LoVo (cell line): ENCODE measurements around the gene PLEKHG5.

ENCODE experiments used
- DNase-seq: peaks from one replicate; pipeline ENCODE4 v3.0.0-alpha.2; 2016; ENCODE audit warnings: low spot score

Gene PLEKHG5

DNA sequence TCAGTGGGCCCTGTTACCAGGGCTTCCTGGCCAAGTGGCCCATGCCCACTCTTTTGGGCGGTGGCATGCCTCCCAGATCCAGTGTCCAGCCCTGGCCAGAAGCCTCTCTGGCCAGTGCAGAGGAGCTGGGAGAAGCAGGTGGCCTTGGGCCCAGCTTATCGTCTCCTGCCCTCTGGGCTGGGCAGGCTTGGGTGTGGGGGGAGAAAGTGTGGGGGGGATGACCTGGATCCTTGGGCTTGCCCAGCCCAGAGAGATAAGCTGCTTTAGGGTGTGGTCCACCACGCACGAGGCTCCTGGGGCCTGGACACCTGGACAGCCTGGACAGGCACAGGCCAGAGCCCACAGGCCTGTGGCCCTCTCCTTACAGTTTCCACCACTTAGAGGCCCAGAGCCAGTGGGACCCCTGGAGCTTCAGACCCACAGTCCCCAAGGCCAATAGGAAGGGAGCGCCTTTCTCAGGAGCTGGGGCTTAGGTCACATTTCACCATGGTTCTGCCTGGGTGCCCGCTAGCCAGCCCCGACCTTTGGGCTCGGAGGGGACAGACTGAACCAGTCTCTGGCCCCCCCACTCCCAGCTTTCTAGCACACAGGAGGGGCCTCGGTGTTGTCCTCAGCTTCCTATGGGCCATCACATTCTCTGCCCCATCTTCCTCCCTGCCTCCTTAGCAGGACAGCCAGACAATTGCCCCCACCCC lies 65.0 kb downstream of the PLEKHG5 start:
- no peak for DNase-seq

DNA sequence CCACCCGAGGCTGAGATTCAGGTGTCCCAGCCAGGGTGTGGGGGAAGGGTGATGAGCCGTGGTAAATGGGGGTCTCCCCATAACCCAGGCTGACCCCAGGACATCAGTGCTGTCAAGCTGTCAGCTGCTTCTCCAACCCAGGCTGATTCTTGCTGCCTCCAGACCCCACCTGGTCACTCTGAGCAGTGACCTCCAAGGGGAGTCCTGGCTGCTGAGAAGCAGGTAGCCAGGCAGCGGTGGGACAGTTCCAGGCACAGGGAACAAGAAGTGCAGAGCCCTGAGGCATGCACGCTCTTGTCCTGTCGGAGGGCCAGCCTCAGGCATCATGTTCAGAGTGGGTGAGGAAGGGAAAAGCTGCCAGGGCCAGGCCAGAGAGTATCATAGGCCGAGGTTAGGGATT lies 65.8 kb downstream of the PLEKHG5 start:
- DNase-seq: no peak

DNA sequence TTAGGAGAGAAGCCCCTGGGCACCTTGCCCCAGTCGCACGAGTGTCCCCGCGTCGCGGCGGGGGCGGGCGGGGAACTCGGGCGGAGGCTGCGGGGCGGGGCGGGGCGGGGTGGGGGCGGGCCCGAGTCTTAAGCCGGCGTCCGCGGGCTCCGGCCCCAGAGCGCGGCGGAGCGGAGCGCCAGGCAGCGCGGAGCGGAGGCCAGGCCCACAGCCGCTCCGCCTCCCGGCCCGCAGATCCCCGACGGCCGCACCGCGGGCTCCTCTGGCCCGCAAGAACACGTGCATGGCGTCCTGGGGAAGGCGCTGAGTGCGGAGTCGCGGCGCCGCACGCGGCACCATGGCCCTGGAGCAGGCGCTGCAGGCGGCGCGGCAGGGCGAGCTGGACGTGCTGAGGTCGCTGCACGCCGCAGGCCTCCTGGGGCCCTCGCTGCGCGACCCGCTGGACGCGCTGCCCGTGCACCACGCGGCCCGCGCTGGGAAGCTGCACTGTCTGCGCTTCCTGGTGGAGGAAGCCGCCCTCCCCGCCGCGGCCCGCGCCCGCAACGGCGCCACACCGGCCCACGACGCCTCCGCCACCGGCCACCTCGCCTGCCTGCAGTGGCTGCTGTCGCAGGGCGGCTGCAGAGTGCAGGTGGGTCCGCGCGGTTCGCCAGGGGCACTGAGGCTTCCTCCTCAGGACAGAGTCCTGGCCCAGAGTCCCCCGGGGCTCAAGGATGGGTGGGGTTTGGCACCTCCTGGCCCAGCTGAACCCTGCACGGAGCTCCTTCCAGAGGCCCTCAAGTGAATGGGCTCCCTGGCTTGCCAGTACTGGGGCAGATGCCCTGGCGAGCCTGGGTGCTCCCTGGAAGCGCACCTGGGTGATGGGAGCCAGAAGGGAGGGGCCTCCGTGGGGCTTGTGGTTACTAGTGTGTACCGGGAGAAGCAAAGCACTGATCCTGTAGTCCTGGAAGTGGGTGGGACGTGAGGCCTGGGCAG lies 66.6 kb downstream of the PLEKHG5 start, which contains the start of gene ESPN:
Gene ESPN (plus strand): TSS at position 158 of the 975 bp plus-strand sequence. CDS start 180 bp downstream, at position 338.
- DNase-seq: no peak

DNA sequence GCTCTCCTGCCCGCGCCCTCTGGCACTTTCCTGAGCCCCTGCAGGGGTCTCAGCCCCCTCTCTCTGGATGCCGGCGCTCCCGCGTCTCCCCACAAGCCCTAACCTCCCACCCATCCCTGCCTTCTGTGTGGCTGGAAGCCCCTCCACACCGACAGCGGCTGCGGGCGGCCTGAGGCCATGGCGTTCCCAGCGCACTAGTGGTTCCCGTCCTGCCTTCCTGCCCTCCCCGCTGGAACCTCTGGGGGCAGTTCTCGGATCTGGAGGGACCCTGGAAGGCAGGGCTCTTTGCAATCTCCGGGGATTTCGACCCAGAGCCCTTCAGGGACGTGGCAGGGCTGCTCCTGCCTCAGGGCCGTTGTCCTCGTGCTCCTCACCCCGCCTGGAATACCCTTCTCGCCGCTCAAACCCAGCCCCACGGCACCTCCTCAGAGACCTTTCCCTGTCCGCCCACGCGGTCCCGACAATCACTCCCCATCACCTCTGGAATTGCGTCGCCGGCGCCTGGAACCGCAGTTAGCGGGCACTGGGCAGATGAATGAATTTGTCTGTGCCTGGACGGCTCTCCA lies 67.4 kb downstream of the PLEKHG5 start:
- DNase-seq: no peak

DNA sequence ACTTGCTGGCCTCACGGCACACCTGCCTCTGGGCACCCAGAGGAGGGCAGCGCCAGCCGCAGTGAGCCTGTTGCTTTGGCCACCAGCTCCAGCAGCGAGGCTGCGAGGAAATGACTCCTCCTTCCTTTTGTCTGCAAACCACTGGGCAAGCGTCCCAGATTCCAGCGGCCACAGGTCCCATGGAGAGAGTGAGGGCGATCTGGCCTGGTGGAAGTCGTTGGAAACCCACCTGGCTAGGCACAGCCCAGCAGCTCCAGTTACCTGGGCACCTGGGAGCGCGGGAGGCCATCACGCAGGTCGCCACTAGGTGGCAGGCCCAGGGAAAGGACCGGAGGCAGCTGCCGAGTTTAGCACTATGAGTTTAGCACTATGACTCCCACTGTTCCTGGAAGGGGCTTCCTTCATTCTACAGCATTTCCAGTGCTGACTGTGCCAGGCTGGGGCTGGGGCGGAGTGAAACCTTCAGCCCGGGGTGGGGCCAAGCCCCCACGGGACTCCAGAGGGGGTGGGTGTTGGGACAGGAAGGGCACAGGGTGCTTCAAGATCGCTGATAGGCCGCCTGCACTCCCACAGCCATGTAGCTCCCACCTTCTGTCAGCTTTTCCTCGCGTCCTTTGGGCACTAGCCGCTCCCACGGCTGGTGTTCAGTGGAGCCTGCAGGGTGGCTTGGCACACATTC lies 68.0 kb downstream of the PLEKHG5 start:
- peak; percentile 82 for DNase-seq

DNA sequence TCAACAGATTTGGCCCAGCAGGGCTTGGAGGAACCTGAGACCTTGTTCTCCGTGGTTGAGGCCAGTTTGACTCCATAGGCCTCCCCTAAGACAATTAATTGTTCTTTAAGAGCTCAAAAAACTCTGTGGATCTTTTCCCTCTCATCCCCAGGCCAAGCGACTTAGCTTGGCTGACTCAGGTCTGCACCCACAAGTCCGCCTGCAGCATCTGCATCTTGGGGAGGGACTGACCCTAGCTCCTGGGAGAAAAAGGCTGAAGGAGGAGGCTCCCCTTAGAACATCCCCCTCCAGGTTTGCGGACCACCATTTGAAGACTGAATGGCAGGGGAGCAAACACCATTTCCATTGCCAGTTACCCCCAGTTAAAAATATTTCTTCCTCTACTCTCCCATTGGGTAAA lies 70.2 kb downstream of the PLEKHG5 start:
- no peak for DNase-seq

DNA sequence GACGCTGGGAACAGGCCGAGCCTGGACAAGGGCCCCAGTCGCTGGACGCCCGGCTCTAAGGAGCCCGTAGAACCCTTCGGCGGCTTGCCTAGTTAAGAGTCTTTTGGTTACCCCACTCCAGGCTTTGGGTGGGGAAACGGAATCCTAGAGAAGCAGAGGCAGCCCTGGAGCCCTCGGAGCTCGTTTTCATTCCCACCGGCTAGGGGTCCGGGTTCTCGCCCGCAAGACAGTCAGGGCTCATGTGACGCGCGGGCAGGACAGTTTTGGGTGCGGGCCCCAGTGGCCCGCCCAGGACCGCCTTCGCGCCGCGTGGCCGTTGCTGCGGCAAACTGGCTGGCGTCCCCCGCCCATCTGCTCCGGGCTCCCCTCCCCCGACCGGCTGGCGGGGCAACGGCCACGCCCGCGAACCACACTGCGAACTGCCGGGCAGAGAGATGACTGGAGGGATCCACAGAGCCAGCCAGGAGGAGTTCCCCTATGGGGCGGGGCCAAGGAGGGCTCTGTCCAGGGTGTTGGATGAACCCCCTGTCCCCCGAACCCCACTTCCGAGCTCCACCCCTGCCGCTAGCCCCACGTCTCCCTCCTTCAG lies 70.9 kb downstream of the PLEKHG5 start:
- DNase-seq: no peak

DNA sequence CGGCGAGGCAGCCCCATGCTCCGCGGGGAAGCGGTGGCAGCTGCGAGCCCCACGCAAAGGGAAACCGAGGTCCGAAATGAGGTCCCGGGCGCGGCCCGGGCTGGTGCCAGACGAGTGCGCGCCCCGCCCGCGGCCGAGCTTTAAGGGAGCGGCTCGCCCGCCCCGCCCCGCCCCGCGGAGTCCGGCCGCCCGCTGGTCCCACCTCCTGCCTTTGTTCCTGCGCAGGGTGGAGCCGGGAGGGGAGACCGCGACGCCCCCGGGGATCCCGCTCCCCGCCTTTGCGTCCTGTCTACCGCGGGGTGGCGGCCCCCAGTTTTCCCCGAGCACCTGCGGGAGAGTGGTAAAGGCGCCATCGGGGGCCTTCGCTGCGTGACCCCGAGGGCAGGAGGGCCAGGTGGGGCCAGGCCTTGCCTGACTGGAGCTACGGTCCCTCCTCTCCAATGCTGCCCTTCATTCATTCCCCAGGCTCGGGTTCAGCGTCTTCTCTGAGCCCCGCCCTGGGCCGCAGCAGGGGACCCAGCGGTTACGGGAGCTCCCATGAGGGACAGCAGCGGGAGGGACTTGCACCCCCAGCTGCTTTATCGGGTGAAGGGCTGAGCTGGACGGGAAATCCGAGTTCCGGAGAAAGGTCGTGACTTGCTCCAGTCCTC lies 71.5 kb downstream of the PLEKHG5 start, which contains the start of gene HES2:
Gene HES2 (minus strand): TSS at position 116 of the 650 bp plus-strand sequence. CDS start 99 bp downstream, at position 17.
- DNase-seq: peak; percentile 71

DNA sequence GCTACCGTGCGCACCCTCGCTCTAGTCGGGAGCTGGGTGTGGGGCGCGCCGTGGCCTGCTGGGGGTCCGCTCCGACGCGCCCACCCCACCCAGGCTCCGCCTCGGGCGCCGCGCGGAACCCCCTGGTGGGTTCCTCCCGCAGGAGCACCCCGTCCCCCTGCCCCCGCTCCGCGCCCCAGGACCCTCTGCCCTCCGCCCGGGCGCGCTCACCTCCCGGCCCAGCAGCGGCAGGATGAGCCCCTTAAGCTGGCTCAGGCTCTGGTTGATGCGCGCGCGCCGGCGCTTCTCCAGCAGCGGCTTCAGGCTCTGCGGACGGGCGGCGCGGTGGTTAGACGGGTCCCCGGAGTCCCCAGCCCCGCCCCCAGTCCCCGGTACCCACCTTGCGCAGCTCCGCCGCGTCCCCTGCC lies 72.1 kb downstream of the PLEKHG5 start:
- DNase-seq: no peak

DNA sequence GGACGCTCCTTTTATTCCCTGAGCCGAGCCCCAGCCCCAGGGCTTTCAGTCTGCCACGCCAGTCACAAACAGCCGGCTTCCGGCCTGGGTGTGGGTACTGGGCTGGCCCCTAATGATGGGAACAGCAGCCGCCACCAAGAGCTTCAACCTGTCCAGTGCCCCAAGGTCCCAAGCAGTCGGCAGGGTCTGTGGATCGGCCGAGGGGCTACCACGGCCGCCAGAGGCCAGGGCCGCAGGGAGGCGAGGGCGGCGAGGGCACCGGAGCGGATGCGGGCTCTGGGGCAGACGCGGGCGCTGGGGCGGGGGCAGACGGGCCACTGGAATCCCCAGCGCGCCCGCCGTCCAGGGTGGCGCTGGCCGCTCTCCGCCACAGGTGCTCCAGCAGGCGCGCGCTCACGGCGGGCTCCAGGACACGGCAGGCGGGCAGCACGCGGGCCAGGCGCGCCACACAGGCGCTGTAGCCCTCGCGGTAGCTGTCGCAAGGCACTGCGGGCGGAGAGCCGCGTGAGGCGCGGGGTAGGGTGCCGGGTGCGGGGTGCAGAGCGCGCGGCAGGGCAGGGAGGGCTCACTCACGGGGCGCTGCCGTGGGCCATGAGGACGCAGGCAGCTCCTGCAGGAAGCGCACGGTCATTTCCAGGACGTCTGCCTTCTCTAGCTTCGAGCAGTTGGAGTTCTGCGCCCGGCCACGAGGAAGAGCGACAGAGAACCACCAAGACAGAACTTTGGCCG lies 72.6 kb downstream of the PLEKHG5 start:
- DNase-seq: no peak

DNA sequence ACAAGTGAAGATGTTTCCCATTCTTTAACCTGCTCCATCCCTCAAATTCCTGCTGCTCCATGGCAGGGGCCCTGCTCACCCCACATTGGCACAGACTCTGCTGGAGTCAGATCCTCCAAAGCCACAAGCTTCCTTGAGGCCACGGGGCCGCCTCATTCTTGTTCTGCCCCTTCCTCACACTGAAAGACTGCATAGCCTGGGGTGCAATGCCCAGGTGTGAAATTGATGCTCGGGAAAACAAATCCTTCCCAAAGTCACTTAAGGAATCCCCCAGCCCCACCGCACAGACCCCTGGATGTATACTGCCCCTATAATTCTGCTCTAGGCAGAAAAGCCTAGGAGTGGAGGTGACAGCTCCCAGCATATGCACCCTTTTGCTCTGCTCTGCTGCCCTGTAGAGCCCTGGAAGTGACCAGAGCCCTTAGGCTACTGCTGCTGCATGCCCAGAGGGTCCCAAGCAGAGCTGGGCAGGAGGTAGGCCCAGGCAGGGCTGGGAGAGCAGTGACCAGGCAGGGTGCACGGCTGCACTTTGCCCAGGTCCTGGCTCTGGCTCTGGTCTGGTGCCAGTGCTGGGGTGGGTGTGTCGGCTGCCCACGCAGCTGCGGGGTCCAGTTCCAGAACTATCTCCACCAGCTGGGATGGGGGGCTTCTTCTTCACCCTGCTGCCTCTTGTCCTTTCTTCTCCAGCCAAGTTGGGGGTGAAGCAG lies 73.4 kb downstream of the PLEKHG5 start:
- no peak for DNase-seq
